SK-N-SH (cell line): ENCODE data around the gene POLD4. TPM values are rescaled to one million over a fixed set of nuclear protein-coding genes. Genes with fewer than 3 reads are reported as not detected.

ENCODE experiments used
- CTCF ChIA-PET: fragments of 300-600, 350-600 bp; formaldehyde crosslinking; extraction: SDS; loops from one replicate; lab custom pipeline; 2021; lab: Yijun Ruan, JAX
- POLR2A ChIA-PET: fragments of 350-600 bp; sonication (Branson Sonifier 250); formaldehyde crosslinking; extraction: SDS; loops from one replicate; lab custom pipeline; 2020; ENCODE audit warnings: antibody characterized with exemption, inconsistent platforms; lab: Yijun Ruan, JAX
- DNase-seq: peaks from one replicate; pipeline ENCODE4 v3.0.0; 2012
- H2AFZ ChIP-seq: fragments of 200-600 bp; sonication (generic); 2 replicates; pipeline ENCODE4 v1.8.1; 2016; ENCODE audit warnings: antibody characterized with exemption, mild to moderate bottlenecking, low read depth
- H3F3A ChIP-seq: fragments of 200-600 bp; sonication (generic); replicated peaks from 2 replicates; pipeline ENCODE3; 2016; ENCODE audit warnings: antibody characterized with exemption, mild to moderate bottlenecking; ENCODE audit not compliant: insufficient read depth
- H3K27ac ChIP-seq, 2 experiments: fragments of 200-500 bp in 1 of 2; fragments of 200-600 bp in 1 of 2; sonication (Bioruptor generic) in 1 of 2; sonication (generic), shearing (Covaris generic) in 1 of 2; 2 replicates each; pipeline versions ENCODE4 v1.5.1 to v1.6.1; 2014 to 2016; ENCODE audit warnings: low read depth in 2 of 2, inconsistent platforms in 1 of 2, low read length in 1 of 2, mild to moderate bottlenecking in 1 of 2, mixed read lengths in 1 of 2
- H3K27me3 ChIP-seq: fragments of 200-600 bp; sonication (generic), shearing (Covaris generic); 2 replicates; pipeline ENCODE4 v1.6.1; 2016; ENCODE audit warnings: mixed run types; ENCODE audit not compliant: insufficient read depth
- H3K36me3 ChIP-seq, 2 experiments: fragments of 200-500 bp in 1 of 2; fragments of 200-600 bp in 1 of 2; sonication (Bioruptor generic) in 1 of 2; sonication (generic) in 1 of 2; replicated peaks in 1 of 2; 2 replicates each; pipeline versions ENCODE3 to v1.5.1; 2014 to 2016; ENCODE audit warnings: low read length in 1 of 2, mild to moderate bottlenecking in 1 of 2; ENCODE audit not compliant: insufficient read depth in 2 of 2, control insufficient read depth in 1 of 2
- H3K4me1 ChIP-seq, 2 experiments: fragments of 200-500 bp in 1 of 2; fragments of 200-600 bp in 1 of 2; sonication (Bioruptor generic) in 1 of 2; sonication (generic), shearing (Covaris generic) in 1 of 2; 2 replicates each; pipeline versions ENCODE4 v1.5.1 to v1.6.1; 2014 to 2016; ENCODE audit warnings: low read depth in 1 of 2, low read length in 1 of 2, mixed run types in 1 of 2; ENCODE audit not compliant: insufficient read depth in 2 of 2, control insufficient read depth in 1 of 2
- H3K4me2 ChIP-seq: fragments of 200-600 bp; sonication (generic), shearing (Covaris generic); 2 replicates; pipeline ENCODE4 v1.6.1; 2017; ENCODE audit warnings: mixed run types
- H3K4me3 ChIP-seq, 2 experiments: fragments of 200-500 bp in 1 of 2; fragments of 200-600 bp in 1 of 2; sonication (Bioruptor generic) in 1 of 2; sonication (generic), shearing (Covaris generic) in 1 of 2; 2 replicates each; pipeline versions ENCODE4 v1.5.1 to v1.8.1; 2014 to 2016; ENCODE audit warnings: low read depth in 2 of 2, inconsistent platforms in 1 of 2, low read length in 1 of 2, mild to moderate bottlenecking in 1 of 2, mixed read lengths in 1 of 2, moderate library complexity in 1 of 2
- H3K79me2 ChIP-seq: fragments of 200-600 bp; sonication (generic); 2 replicates; pipeline ENCODE4 v1.8.1; 2017; ENCODE audit warnings: mild to moderate bottlenecking; ENCODE audit not compliant: insufficient read depth
- H3K9ac ChIP-seq: fragments of 200-600 bp; sonication (generic); 2 replicates; pipeline ENCODE4 v1.6.1; 2017; ENCODE audit warnings: mixed run types
- H3K9me2 ChIP-seq: fragments of 200-600 bp; sonication (generic); 2 replicates; pipeline ENCODE4 v1.6.1; 2017; ENCODE audit warnings: mixed run types
- H3K9me3 ChIP-seq: fragments of 200-600 bp; sonication (generic); 2 replicates; pipeline ENCODE4 v1.6.1; 2017; ENCODE audit warnings: mixed run types, mild to moderate bottlenecking, moderate library complexity
- H4K20me1 ChIP-seq: fragments of 200-600 bp; sonication (generic); 2 replicates; pipeline ENCODE4 v1.6.1; 2017; ENCODE audit warnings: mild to moderate bottlenecking, mixed run types; ENCODE audit not compliant: insufficient read depth
- CTCF ChIP-seq: fragments of 200-600 bp; sonication (generic); IDR thresholded peaks from 2 replicates; pipeline ENCODE4 v1.6.1; 2017; ENCODE audit warnings: antibody characterized with exemption, mild to moderate bottlenecking, moderate library complexity
- MAX ChIP-seq: IDR thresholded peaks from 2 replicates; pipeline ENCODE4 v1.4.0; 2012; ENCODE audit warnings: low read depth
- MEF2A ChIP-seq: IDR thresholded peaks from 2 replicates; pipeline ENCODE4 v1.4.0; 2012; ENCODE audit warnings: low read depth, borderline replicate concordance
- NFIC ChIP-seq: IDR thresholded peaks from 2 replicates; pipeline ENCODE4 v1.4.0; 2012; ENCODE audit warnings: borderline replicate concordance
- POLR2AphosphoS5 ChIP-seq: IDR thresholded peaks from 2 replicates; pipeline ENCODE4 v1.6.1; 2012; ENCODE audit warnings: low read depth, low read length
- RXRA ChIP-seq: IDR thresholded peaks from 2 replicates; pipeline ENCODE4 v1.4.0; 2012; ENCODE audit warnings: low read depth, mild to moderate bottlenecking, borderline replicate concordance
- YY1 ChIP-seq: IDR thresholded peaks from 2 replicates; pipeline ENCODE4 v1.4.0; 2012; ENCODE audit warnings: low read depth, mild to moderate bottlenecking
- ZBTB33 ChIP-seq: IDR thresholded peaks from 2 replicates; pipeline ENCODE4 v1.4.0; 2012; ENCODE audit warnings: low read depth, borderline replicate concordance
- WGBS: methylation state at CpG from one replicate; pipeline ENCODE4 v1.1.6; 2017; ENCODE audit warnings: low lambda C conversion rate; 5-methylcytosine and 5-hydroxymethylcytosine counted together
- polyA plus RNA-seq, 3 experiments: library from polyadenylated mRNA; depleted of rRNA; stranded (reverse); fragments of >200 nt; gene quantifications; 2 replicates each; pipeline ENCODE4 v1.2.3, GENCODE V29; 2012

The POLD4 gene
- polyA plus RNA-seq, 1 of the 3 experiments (the other 2 are of a cell fraction) = 80.4 TPM

- Histone ChIP-seq H3K9me2 (no peaks in the 10 kb centered on the region), H3K9me3 (no peaks in the 10 kb centered on the region), H3K9ac (peak overlapping the region; percentile 54; the same call in 1 of the 2 replicates), H3K4me3 (no peak overlapping the region), H3K79me2 (no peaks in the 10 kb centered on the region), H2AFZ (no peak overlapping the region), H3K27ac (0 out of 4 replicates have a peak overlapping the region, but pooled peaks of 1 of the 2 experiments have one; percentile 61), H4K20me1 (no peaks in the 10 kb centered on the region), H3F3A (peaks cover 30% of the 10 kb centered on the region), H3K4me1 (peaks cover 25 to 38% of the 10 kb centered on the region in 2 experiments; a peak in 3 of 4 replicates), H3K4me2 (peak overlapping the region; percentile 68; the same call in 1 of the 2 replicates), H3K27me3 (no peaks in the 10 kb centered on the region), H3K36me3 (no peaks in the 10 kb centered on the region)
- 63% methylated on average over 2 of the region's 4 CpGs for WGBS
- ChIA-PET POLR2A (no interaction called here), CTCF (interaction anchor here (0.8 to 19.7 kb wide), 7 partner anchors 8 to 115 kb away, joined by 3 to 955 read pairs (median 23); partner anchors contain the start of gene POLD4)
- DNase-seq = no peak
- no peak for TF ChIP-seq MAX
- TF ChIP-seq RXRA = no peak
- TF ChIP-seq YY1 = no peak
- TF ChIP-seq ZBTB33 = no peak
These were observed 25.2 kb upstream of the POLD4 start for GRCh38 chr11:67378544-67378943.

GRCh38 chr11:67376873-67377808 lies 23.8 kb upstream of the POLD4 start:
- no peak overlapping the region for H3K4me3 ChIP-seq
- no peaks in the 10 kb centered on the region for H3K36me3 ChIP-seq
- peaks cover 30% of the 10 kb centered on the region for H3F3A ChIP-seq
- no peak overlapping the region for H3K27ac ChIP-seq
- 84% methylated on average over 4 of the region's 6 CpGs for WGBS
- no peaks in the 10 kb centered on the region for H4K20me1 ChIP-seq
- peak; percentile 16; the same call in 1 of the 2 replicates for TF ChIP-seq NFIC
- TF ChIP-seq POLR2AphosphoS5 = no peak
- TF ChIP-seq MEF2A = no peak
- no peak for TF ChIP-seq CTCF
- peaks cover 27 to 38% of the 10 kb centered on the region in 2 experiments; a peak in 3 of 4 replicates for H3K4me1 ChIP-seq
- H3K9me2 ChIP-seq = no peaks in the 10 kb centered on the region
- peak overlapping the region; percentile 33; the same call in 1 of the 2 replicates for H3K4me2 ChIP-seq
- CTCF ChIA-PET = interaction anchor here (0.7 to 19.7 kb wide), 12 partner anchors 12 to 115 kb away, joined by 3 to 955 read pairs (median 5); partner anchors contain the start of genes POLD4, PPP1CA, RAD9A and TMEM134
- no peak for DNase-seq
- H3K9ac ChIP-seq = no peak overlapping the region
- no peaks in the 10 kb centered on the region for H3K9me3 ChIP-seq
- no peak overlapping the region for H2AFZ ChIP-seq
- POLR2A ChIA-PET = interaction anchor here (0.9 kb wide), 1 partner anchor 15 kb away, joined by 3 read pairs; the partner anchor contains the start of gene RAD9A
- H3K79me2 ChIP-seq = peaks cover 12% of the 10 kb centered on the region
- no peaks in the 10 kb centered on the region for H3K27me3 ChIP-seq
